BLaER1 (cell line): ENCODE measurements around the gene PTPRD.

ENCODE experiments used
- H3K27ac ChIP-seq: shearing (Covaris generic); formaldehyde crosslinking; 2 replicates; pipeline ENCODE4 v1.8.1; 2022
- H3K27me3 ChIP-seq: shearing (Covaris generic); formaldehyde crosslinking; 2 replicates; pipeline ENCODE4 v1.8.1; 2022
- H3K36me3 ChIP-seq: shearing (Covaris generic); formaldehyde crosslinking; 2 replicates; pipeline ENCODE4 v1.8.1; 2022
- H3K4me1 ChIP-seq: shearing (Covaris generic); formaldehyde crosslinking; 2 replicates; pipeline ENCODE4 v1.8.1; 2022
- H3K4me2 ChIP-seq: shearing (Covaris generic); formaldehyde crosslinking; 2 replicates; pipeline ENCODE4 v1.8.1; 2022
- H3K4me3 ChIP-seq: shearing (Covaris generic); formaldehyde crosslinking; 2 replicates; pipeline ENCODE4 v1.8.1; 2022
- H3K9ac ChIP-seq: shearing (Covaris generic); formaldehyde crosslinking; 2 replicates; pipeline ENCODE4 v1.8.1; 2022
- H3K9me3 ChIP-seq: shearing (Covaris generic); formaldehyde crosslinking; 2 replicates; pipeline ENCODE4 v1.8.1; 2022
- H4K20me1 ChIP-seq: shearing (Covaris generic); formaldehyde crosslinking; 2 replicates; pipeline ENCODE4 v1.8.1; 2022
- Cebpa-rat ChIP-seq: shearing (Covaris generic); IDR thresholded peaks from 2 replicates; pipeline ENCODE4 v1.8.1; 2022

Gene PTPRD

GRCh38 chr9:8429768-8430167 is 2183.0 kb downstream of the PTPRD start:
- Histone ChIP-seq H3K27me3 (no peaks in the 10 kb centered on the region), H3K27ac (no peak overlapping the region), H3K9ac (no peak overlapping the region), H3K4me1 (no peaks in the 10 kb centered on the region), H3K4me2 (no peak overlapping the region), H4K20me1 (no peaks in the 10 kb centered on the region), H3K9me3 (no peaks in the 10 kb centered on the region), H3K4me3 (no peak overlapping the region), H3K36me3 (no peaks in the 10 kb centered on the region)
- no peak for TF ChIP-seq Cebpa-rat

DNA sequence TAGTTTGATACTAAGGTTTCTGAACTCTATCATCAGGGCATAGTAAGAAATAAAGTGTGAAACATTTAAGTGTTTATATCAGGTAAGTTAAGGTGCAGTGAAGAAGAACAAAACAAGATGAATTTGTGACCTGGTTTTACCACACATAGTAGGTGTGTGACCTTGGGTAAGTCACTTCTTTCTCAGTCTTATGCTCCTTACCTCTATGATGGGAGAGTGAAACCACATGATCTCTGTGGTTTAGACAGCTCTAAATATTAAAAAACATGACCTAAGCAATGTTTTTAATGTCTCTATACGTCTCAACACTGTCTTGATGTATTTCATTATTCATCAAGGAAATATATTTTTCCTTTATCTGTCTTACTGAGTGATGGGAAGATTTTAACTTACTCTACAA is 2183.6 kb downstream of the PTPRD start:
- Histone ChIP-seq H3K4me2 (no peak overlapping the region), H3K9me3 (no peaks in the 10 kb centered on the region), H3K27me3 (no peaks in the 10 kb centered on the region), H4K20me1 (no peaks in the 10 kb centered on the region), H3K4me1 (no peaks in the 10 kb centered on the region), H3K36me3 (no peaks in the 10 kb centered on the region), H3K9ac (no peak overlapping the region), H3K4me3 (no peak overlapping the region), H3K27ac (no peak overlapping the region)
- TF ChIP-seq Cebpa-rat, result no peak

- no peak for TF ChIP-seq Cebpa-rat
- no peaks in the 10 kb centered on the region for H3K4me1 ChIP-seq
- no peaks in the 10 kb centered on the region for H3K27me3 ChIP-seq
- H4K20me1 ChIP-seq, result no peaks in the 10 kb centered on the region
- H3K36me3 ChIP-seq, result no peaks in the 10 kb centered on the region
- H3K9me3 ChIP-seq, result no peaks in the 10 kb centered on the region
- no peak overlapping the region for H3K9ac ChIP-seq
- no peak overlapping the region for H3K4me2 ChIP-seq
- no peak overlapping the region for H3K27ac ChIP-seq
- H3K4me3 ChIP-seq, result no peak overlapping the region
These were observed 2184.4 kb downstream of the PTPRD start for GRCh38 chr9:8428389-8428788.

GRCh38 chr9:8424786-8425410 is 2187.9 kb downstream of the PTPRD start:
- H3K4me1 ChIP-seq, result no peaks in the 10 kb centered on the region
- H3K27ac ChIP-seq, result no peak overlapping the region
- H3K4me3 ChIP-seq, result no peak overlapping the region
- H3K4me2 ChIP-seq, result no peak overlapping the region
- H3K9me3 ChIP-seq, result no peaks in the 10 kb centered on the region
- no peaks in the 10 kb centered on the region for H3K36me3 ChIP-seq
- no peaks in the 10 kb centered on the region for H4K20me1 ChIP-seq
- no peaks in the 10 kb centered on the region for H3K27me3 ChIP-seq
- TF ChIP-seq Cebpa-rat, result no peak
- H3K9ac ChIP-seq, result no peak overlapping the region

DNA sequence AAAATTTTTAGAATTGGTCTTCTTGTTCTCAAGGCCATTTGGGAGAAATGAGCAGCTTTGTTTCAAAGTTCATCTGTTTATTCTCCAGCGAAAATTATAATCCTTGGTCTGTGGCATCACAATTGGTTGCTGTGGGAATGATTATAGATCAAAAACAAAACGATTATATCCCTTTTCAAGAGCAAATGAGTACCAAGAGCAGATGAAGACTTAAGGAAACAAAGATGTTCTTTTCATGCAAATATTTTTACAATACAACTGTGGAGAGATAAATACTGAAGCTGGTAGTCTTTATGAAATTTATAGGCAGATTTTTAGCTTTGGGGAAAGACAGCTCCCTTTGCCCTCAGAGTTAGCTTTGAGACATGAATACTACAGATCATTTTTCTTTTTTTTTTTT is 2192.4 kb downstream of the PTPRD start:
- Histone ChIP-seq H3K4me3 (no peak overlapping the region), H3K36me3 (no peaks in the 10 kb centered on the region), H4K20me1 (no peaks in the 10 kb centered on the region), H3K27ac (no peak overlapping the region), H3K9me3 (no peaks in the 10 kb centered on the region), H3K27me3 (no peaks in the 10 kb centered on the region), H3K4me2 (no peak overlapping the region), H3K9ac (no peak overlapping the region), H3K4me1 (no peaks in the 10 kb centered on the region)
- no peak for TF ChIP-seq Cebpa-rat

GRCh38 chr9:8419596-8420275 is 2193.1 kb downstream of the PTPRD start:
- H4K20me1 ChIP-seq, result no peaks in the 10 kb centered on the region
- no peak overlapping the region for H3K4me2 ChIP-seq
- no peak overlapping the region for H3K4me3 ChIP-seq
- no peak overlapping the region for H3K27ac ChIP-seq
- H3K36me3 ChIP-seq, result no peaks in the 10 kb centered on the region
- no peak overlapping the region for H3K9ac ChIP-seq
- H3K27me3 ChIP-seq, result no peaks in the 10 kb centered on the region
- no peaks in the 10 kb centered on the region for H3K9me3 ChIP-seq
- H3K4me1 ChIP-seq, result no peaks in the 10 kb centered on the region
- no peak for TF ChIP-seq Cebpa-rat

DNA sequence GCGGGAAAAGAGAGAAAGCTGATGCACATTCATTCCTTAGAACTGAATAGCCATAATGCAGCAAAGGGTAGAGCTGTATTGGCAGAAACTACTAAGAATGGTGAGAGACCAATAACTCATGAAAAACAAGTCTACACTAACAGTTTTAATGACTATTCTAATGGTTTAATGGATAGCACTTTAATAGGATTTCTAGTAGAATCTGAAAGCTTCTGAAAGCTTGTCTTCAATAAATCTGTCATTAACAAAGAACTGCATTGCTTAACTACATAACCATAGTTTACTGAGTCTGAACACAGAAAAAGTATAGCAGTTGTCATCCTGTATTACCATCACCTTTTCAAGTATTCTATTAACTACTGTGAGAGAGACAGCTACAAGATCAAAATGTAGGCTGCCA is 2195.5 kb downstream of the PTPRD start:
- H3K4me3 ChIP-seq, result no peak overlapping the region
- no peaks in the 10 kb centered on the region for H3K27me3 ChIP-seq
- H3K9ac ChIP-seq, result no peak overlapping the region
- TF ChIP-seq Cebpa-rat, result no peak
- no peaks in the 10 kb centered on the region for H3K36me3 ChIP-seq
- H3K4me2 ChIP-seq, result no peak overlapping the region
- H3K9me3 ChIP-seq, result no peaks in the 10 kb centered on the region
- no peaks in the 10 kb centered on the region for H3K4me1 ChIP-seq
- no peaks in the 10 kb centered on the region for H4K20me1 ChIP-seq
- H3K27ac ChIP-seq, result no peak overlapping the region

GRCh38 chr9:8412327-8412726 is 2200.5 kb downstream of the PTPRD start:
- no peak overlapping the region for H3K4me2 ChIP-seq
- no peak overlapping the region for H3K9ac ChIP-seq
- H3K27me3 ChIP-seq, result no peaks in the 10 kb centered on the region
- no peaks in the 10 kb centered on the region for H3K9me3 ChIP-seq
- H3K27ac ChIP-seq, result no peak overlapping the region
- no peak overlapping the region for H3K4me3 ChIP-seq
- no peak for TF ChIP-seq Cebpa-rat
- no peaks in the 10 kb centered on the region for H4K20me1 ChIP-seq
- peaks cover 12% of the 10 kb centered on the region for H3K4me1 ChIP-seq
- no peaks in the 10 kb centered on the region for H3K36me3 ChIP-seq

GRCh38 chr9:8408575-8409190 is 2204.1 kb downstream of the PTPRD start:
- Histone ChIP-seq H3K4me1 (peaks cover 12% of the 10 kb centered on the region), H3K9ac (no peak overlapping the region), H4K20me1 (no peaks in the 10 kb centered on the region), H3K4me2 (no peak overlapping the region), H3K9me3 (no peaks in the 10 kb centered on the region), H3K36me3 (no peaks in the 10 kb centered on the region), H3K27me3 (no peaks in the 10 kb centered on the region), H3K27ac (no peak overlapping the region), H3K4me3 (no peak overlapping the region)
- no peak for TF ChIP-seq Cebpa-rat

GRCh38 chr9:8401961-8402705 is 2210.7 kb downstream of the PTPRD start:
- TF ChIP-seq Cebpa-rat, result no peak
- no peak overlapping the region for H3K9ac ChIP-seq
- H3K4me1 ChIP-seq, result no peaks in the 10 kb centered on the region
- H4K20me1 ChIP-seq, result no peaks in the 10 kb centered on the region
- no peaks in the 10 kb centered on the region for H3K27me3 ChIP-seq
- no peak overlapping the region for H3K4me3 ChIP-seq
- no peak overlapping the region for H3K27ac ChIP-seq
- H3K9me3 ChIP-seq, result no peaks in the 10 kb centered on the region
- no peaks in the 10 kb centered on the region for H3K36me3 ChIP-seq
- no peak overlapping the region for H3K4me2 ChIP-seq
